ENCODE data around the gene DCAF8L2.
"Not testable (repeated sequence)": the region's sequence is repeated elsewhere in the genome, so short reads cannot be mapped to it uniquely, and the experiment has no call there.

Gene DCAF8L2

GRCh38 chrX:27675493-27675892 lies 85.3 kb downstream of the DCAF8L2 start:
- Histone ChIP-seq H3K9me3 (ENCODE audit: low read length) (no peaks in the 10 kb centered on the region), H3K4me3 (ENCODE audit: low read depth in 1 of 2, low read length in 2 of 2) (no peak overlapping the region), H3K4me1 (ENCODE audit: insufficient read depth, low read length) (no peaks in the 10 kb centered on the region), H3K36me3 (ENCODE audit: insufficient read depth, low read length) (no peaks in the 10 kb centered on the region), H3K9ac (ENCODE audit: low read length) (no peak overlapping the region), H3K27ac (ENCODE audit: low read depth, low read length) (no peak overlapping the region), H3K27me3 (ENCODE audit: control insufficient read depth in 1 of 2, insufficient read depth in 2 of 2, low read length in 2 of 2) (no peaks in the 10 kb centered on the region)

GRCh38 chrX:27679281-27679680 lies 89.1 kb downstream of the DCAF8L2 start:
- no peaks in the 10 kb centered on the region for H3K9me3 ChIP-seq (ENCODE audit: low read length)
- H3K27ac ChIP-seq (ENCODE audit: low read depth, low read length), result no peak overlapping the region
- no peaks in the 10 kb centered on the region for H3K36me3 ChIP-seq (ENCODE audit: insufficient read depth, low read length)
- no peaks in the 10 kb centered on the region for H3K4me1 ChIP-seq (ENCODE audit: insufficient read depth, low read length)
- no peaks in the 10 kb centered on the region for H3K27me3 ChIP-seq (ENCODE audit: control insufficient read depth in 1 of 2, insufficient read depth in 2 of 2, low read length in 2 of 2)
- no peak overlapping the region for H3K4me3 ChIP-seq (ENCODE audit: low read depth in 1 of 2, low read length in 2 of 2)
- H3K9ac ChIP-seq (ENCODE audit: low read length), result no peak overlapping the region

- H3K9me3 ChIP-seq (ENCODE audit: low read length), result no peaks in the 10 kb centered on the region
- H3K4me1 ChIP-seq (ENCODE audit: insufficient read depth, low read length), result no peaks in the 10 kb centered on the region
- H3K27ac ChIP-seq (ENCODE audit: low read depth, low read length), result no peak overlapping the region
- no peak overlapping the region for H3K4me3 ChIP-seq (ENCODE audit: low read depth in 1 of 2, low read length in 2 of 2)
- H3K9ac ChIP-seq (ENCODE audit: low read length), result no peak overlapping the region
- no peaks in the 10 kb centered on the region for H3K27me3 ChIP-seq (ENCODE audit: control insufficient read depth in 1 of 2, insufficient read depth in 2 of 2, low read length in 2 of 2)
- H3K36me3 ChIP-seq (ENCODE audit: insufficient read depth, low read length), result no peaks in the 10 kb centered on the region
Observed at GRCh38 chrX:27680726-27681125, 90.6 kb downstream of the DCAF8L2 start.

- not testable (repeated sequence) for H3K27ac ChIP-seq (ENCODE audit: low read depth, low read length); H3K27me3 ChIP-seq (ENCODE audit: control insufficient read depth in 1 of 2, insufficient read depth in 2 of 2, low read length in 2 of 2); H3K9ac ChIP-seq (ENCODE audit: low read length); H3K4me1 ChIP-seq (ENCODE audit: insufficient read depth, low read length); H3K9me3 ChIP-seq (ENCODE audit: low read length); H3K36me3 ChIP-seq (ENCODE audit: insufficient read depth, low read length); H3K4me3 ChIP-seq (ENCODE audit: low read depth in 1 of 2, low read length in 2 of 2)
Observed at GRCh38 chrX:27683566-27684208, 93.5 kb downstream of the DCAF8L2 start.

GRCh38 chrX:27694667-27695066 lies 104.5 kb downstream of the DCAF8L2 start:
- Histone ChIP-seq H3K9me3 (ENCODE audit: low read length) (no peaks in the 10 kb centered on the region), H3K27ac (ENCODE audit: low read depth, low read length) (no peak overlapping the region), H3K9ac (ENCODE audit: low read length) (no peak overlapping the region), H3K27me3 (ENCODE audit: control insufficient read depth in 1 of 2, insufficient read depth in 2 of 2, low read length in 2 of 2) (no peaks in the 10 kb centered on the region), H3K4me1 (ENCODE audit: insufficient read depth, low read length) (no peaks in the 10 kb centered on the region), H3K36me3 (ENCODE audit: insufficient read depth, low read length) (no peaks in the 10 kb centered on the region), H3K4me3 (ENCODE audit: low read depth in 1 of 2, low read length in 2 of 2) (no peak overlapping the region)

- H3K36me3 ChIP-seq (ENCODE audit: insufficient read depth, low read length), result no peaks in the 10 kb centered on the region
- H3K4me3 ChIP-seq (ENCODE audit: low read depth in 1 of 2, low read length in 2 of 2), result no peak overlapping the region
- H3K9me3 ChIP-seq (ENCODE audit: low read length), result no peaks in the 10 kb centered on the region
- no peak overlapping the region for H3K27ac ChIP-seq (ENCODE audit: low read depth, low read length)
- no peaks in the 10 kb centered on the region for H3K4me1 ChIP-seq (ENCODE audit: insufficient read depth, low read length)
- H3K9ac ChIP-seq (ENCODE audit: low read length), result no peak overlapping the region
- no peaks in the 10 kb centered on the region for H3K27me3 ChIP-seq (ENCODE audit: control insufficient read depth in 1 of 2, insufficient read depth in 2 of 2, low read length in 2 of 2)
Observed at GRCh38 chrX:27706526-27706925, 116.4 kb downstream of the DCAF8L2 start.

GRCh38 chrX:27715610-27716009 lies 125.5 kb downstream of the DCAF8L2 start:
- Histone ChIP-seq H3K27me3 (ENCODE audit: control insufficient read depth in 1 of 2, insufficient read depth in 2 of 2, low read length in 2 of 2) (no peaks in the 10 kb centered on the region), H3K4me1 (ENCODE audit: insufficient read depth, low read length) (no peaks in the 10 kb centered on the region)

GRCh38 chrX:27728291-27728690 lies 138.1 kb downstream of the DCAF8L2 start:
- H3K36me3 ChIP-seq (ENCODE audit: insufficient read depth, low read length), result no peaks in the 10 kb centered on the region
- H3K4me1 ChIP-seq (ENCODE audit: insufficient read depth, low read length), result no peaks in the 10 kb centered on the region
- no peak overlapping the region for H3K4me3 ChIP-seq (ENCODE audit: low read depth in 1 of 2, low read length in 2 of 2)
- no peak overlapping the region for H3K9ac ChIP-seq (ENCODE audit: low read length)
- no peak overlapping the region for H3K27ac ChIP-seq (ENCODE audit: low read depth, low read length)
- no peaks in the 10 kb centered on the region for H3K27me3 ChIP-seq (ENCODE audit: control insufficient read depth in 1 of 2, insufficient read depth in 2 of 2, low read length in 2 of 2)
- H3K9me3 ChIP-seq (ENCODE audit: low read length), result no peaks in the 10 kb centered on the region

More at GRCh38 chrX:27715610-27716009, 125.5 kb downstream of the DCAF8L2 start:
- H3K36me3 ChIP-seq (ENCODE audit: insufficient read depth, low read length), result no peaks in the 10 kb centered on the region
- no peaks in the 10 kb centered on the region for H3K9me3 ChIP-seq (ENCODE audit: low read length)
- H3K27ac ChIP-seq (ENCODE audit: low read depth, low read length), result no peak overlapping the region
- H3K4me3 ChIP-seq (ENCODE audit: low read depth in 1 of 2, low read length in 2 of 2), result no peak overlapping the region
- H3K9ac ChIP-seq (ENCODE audit: low read length), result no peak overlapping the region

- Histone ChIP-seq H3K4me3 (ENCODE audit: low read depth in 1 of 2, low read length in 2 of 2) (no peak overlapping the region), H3K9ac (ENCODE audit: low read length) (no peak overlapping the region), H3K36me3 (ENCODE audit: insufficient read depth, low read length) (no peaks in the 10 kb centered on the region), H3K27me3 (ENCODE audit: control insufficient read depth in 1 of 2, insufficient read depth in 2 of 2, low read length in 2 of 2) (no peaks in the 10 kb centered on the region), H3K4me1 (ENCODE audit: insufficient read depth, low read length) (no peaks in the 10 kb centered on the region), H3K27ac (ENCODE audit: low read depth, low read length) (no peak overlapping the region), H3K9me3 (ENCODE audit: low read length) (no peaks in the 10 kb centered on the region)
Observed at GRCh38 chrX:27731962-27732361, 141.8 kb downstream of the DCAF8L2 start.

- Histone ChIP-seq H3K27ac (ENCODE audit: low read depth, low read length) (no peak overlapping the region), H3K27me3 (ENCODE audit: control insufficient read depth in 1 of 2, insufficient read depth in 2 of 2, low read length in 2 of 2) (no peaks in the 10 kb centered on the region)
Observed at GRCh38 chrX:27735914-27736313, 145.8 kb downstream of the DCAF8L2 start.

GRCh38 chrX:27740933-27741332 lies 150.8 kb downstream of the DCAF8L2 start:
- H3K27ac ChIP-seq (ENCODE audit: low read depth, low read length), result no peak overlapping the region
- H3K9me3 ChIP-seq (ENCODE audit: low read length), result no peaks in the 10 kb centered on the region
- no peak overlapping the region for H3K4me3 ChIP-seq (ENCODE audit: low read depth in 1 of 2, low read length in 2 of 2)
- H3K27me3 ChIP-seq (ENCODE audit: control insufficient read depth in 1 of 2, insufficient read depth in 2 of 2, low read length in 2 of 2), result no peaks in the 10 kb centered on the region
- H3K36me3 ChIP-seq (ENCODE audit: insufficient read depth, low read length), result no peaks in the 10 kb centered on the region
- no peaks in the 10 kb centered on the region for H3K4me1 ChIP-seq (ENCODE audit: insufficient read depth, low read length)
- no peak overlapping the region for H3K9ac ChIP-seq (ENCODE audit: low read length)

More at GRCh38 chrX:27735914-27736313, 145.8 kb downstream of the DCAF8L2 start:
- Histone ChIP-seq H3K4me3 (ENCODE audit: low read depth in 1 of 2, low read length in 2 of 2) (no peak overlapping the region), H3K9ac (ENCODE audit: low read length) (no peak overlapping the region), H3K36me3 (ENCODE audit: insufficient read depth, low read length) (no peaks in the 10 kb centered on the region), H3K4me1 (ENCODE audit: insufficient read depth, low read length) (no peaks in the 10 kb centered on the region), H3K9me3 (ENCODE audit: low read length) (no peaks in the 10 kb centered on the region)

- H3K9me3 ChIP-seq (ENCODE audit: low read length); H3K4me1 ChIP-seq (ENCODE audit: insufficient read depth, low read length); H3K27me3 ChIP-seq (ENCODE audit: control insufficient read depth in 1 of 2, insufficient read depth in 2 of 2, low read length in 2 of 2); H3K27ac ChIP-seq (ENCODE audit: low read depth, low read length); H3K36me3 ChIP-seq (ENCODE audit: insufficient read depth, low read length); H3K9ac ChIP-seq (ENCODE audit: low read length); H3K4me3 ChIP-seq (ENCODE audit: low read depth in 1 of 2, low read length in 2 of 2): not testable (repeated sequence)
Observed at GRCh38 chrX:27743521-27743920, 153.4 kb downstream of the DCAF8L2 start.
